ENCODE results near the gene TDRD1.

The TDRD1 gene, protein sequence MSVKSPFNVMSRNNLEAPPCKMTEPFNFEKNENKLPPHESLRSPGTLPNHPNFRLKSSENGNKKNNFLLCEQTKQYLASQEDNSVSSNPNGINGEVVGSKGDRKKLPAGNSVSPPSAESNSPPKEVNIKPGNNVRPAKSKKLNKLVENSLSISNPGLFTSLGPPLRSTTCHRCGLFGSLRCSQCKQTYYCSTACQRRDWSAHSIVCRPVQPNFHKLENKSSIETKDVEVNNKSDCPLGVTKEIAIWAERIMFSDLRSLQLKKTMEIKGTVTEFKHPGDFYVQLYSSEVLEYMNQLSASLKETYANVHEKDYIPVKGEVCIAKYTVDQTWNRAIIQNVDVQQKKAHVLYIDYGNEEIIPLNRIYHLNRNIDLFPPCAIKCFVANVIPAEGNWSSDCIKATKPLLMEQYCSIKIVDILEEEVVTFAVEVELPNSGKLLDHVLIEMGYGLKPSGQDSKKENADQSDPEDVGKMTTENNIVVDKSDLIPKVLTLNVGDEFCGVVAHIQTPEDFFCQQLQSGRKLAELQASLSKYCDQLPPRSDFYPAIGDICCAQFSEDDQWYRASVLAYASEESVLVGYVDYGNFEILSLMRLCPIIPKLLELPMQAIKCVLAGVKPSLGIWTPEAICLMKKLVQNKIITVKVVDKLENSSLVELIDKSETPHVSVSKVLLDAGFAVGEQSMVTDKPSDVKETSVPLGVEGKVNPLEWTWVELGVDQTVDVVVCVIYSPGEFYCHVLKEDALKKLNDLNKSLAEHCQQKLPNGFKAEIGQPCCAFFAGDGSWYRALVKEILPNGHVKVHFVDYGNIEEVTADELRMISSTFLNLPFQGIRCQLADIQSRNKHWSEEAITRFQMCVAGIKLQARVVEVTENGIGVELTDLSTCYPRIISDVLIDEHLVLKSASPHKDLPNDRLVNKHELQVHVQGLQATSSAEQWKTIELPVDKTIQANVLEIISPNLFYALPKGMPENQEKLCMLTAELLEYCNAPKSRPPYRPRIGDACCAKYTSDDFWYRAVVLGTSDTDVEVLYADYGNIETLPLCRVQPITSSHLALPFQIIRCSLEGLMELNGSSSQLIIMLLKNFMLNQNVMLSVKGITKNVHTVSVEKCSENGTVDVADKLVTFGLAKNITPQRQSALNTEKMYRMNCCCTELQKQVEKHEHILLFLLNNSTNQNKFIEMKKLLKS

DNA sequence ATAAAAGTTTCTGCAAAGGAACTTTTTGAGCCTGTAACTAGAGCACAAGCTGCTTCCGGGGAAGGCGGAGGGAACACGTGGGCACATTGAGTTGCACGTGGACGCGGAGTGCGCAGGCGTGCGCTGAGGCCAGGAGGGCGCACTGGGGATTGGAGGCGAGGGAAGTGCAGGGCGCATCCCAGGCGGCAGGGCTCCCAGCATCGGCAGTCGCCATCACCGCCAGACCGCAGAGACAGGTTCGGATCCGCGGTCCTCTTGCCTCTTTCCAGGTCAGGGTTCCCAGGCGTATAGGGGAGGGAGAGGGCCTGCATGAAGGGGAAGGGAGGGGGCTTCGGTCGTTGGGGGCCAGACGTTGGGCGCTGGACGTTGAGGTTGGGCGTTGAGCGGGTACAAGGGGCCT, at the start of gene TDRD1:
Gene TDRD1, plus strand, starts transcription at position 206 of the 400 bp plus-strand sequence. CDS start 8,479 bp downstream, outside the sequence.
- TF ChIP-seq GATA3 (IDR thresholded peaks at IDR 0.05; ENCODE audit: low read depth, low read length) (no peak), GATA2 (IDR thresholded peaks at IDR 0.05; ENCODE audit: low read depth, low read length) (no peak)

DNA sequence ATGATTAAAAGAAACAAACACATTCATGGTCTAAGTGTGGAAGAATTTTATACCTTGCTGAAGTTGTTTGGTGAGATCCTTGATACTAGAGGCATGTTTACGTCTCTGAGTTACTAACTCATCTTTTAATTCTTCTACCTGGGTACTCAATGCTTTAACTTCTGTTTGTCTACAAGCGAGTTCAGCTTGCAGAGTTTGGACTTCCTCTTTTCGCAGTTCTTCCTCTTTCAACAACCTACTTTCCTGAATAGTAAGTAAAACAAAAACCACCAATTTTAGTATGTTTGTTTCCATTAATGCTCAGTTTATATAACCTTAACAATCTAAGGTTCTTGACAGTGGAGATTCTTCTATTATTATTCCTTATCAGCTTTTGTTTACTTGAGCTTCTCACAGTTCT, 48.1 kb upstream of the TDRD1 start:
- TF ChIP-seq GATA2 (IDR thresholded peaks at IDR 0.05; ENCODE audit: low read depth, low read length) (no peak), GATA3 (IDR thresholded peaks at IDR 0.05; ENCODE audit: low read depth, low read length) (no peak)

DNA sequence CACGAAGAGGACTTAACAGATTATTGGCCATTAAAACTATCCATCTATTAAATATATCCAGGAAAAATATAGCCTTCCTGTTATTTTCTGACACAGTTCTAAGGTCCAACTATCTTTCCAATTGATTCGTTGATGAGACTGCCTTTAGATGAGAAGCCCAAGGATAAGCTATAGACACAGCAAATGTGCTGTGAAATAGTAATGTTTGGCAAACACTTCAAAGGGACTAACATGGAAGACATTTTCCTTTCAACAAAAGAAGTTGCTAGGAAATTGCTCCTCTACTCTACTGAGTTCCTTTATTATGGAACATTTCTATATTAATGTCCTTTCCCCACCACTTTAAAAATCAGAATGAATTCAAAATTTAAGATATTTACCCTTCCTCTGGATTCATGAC, 43.7 kb upstream of the TDRD1 start:
- TF ChIP-seq GATA3 (IDR thresholded peaks at IDR 0.05; ENCODE audit: low read depth, low read length) (no peak), GATA2 (IDR thresholded peaks at IDR 0.05; ENCODE audit: low read depth, low read length) (no peak)

DNA sequence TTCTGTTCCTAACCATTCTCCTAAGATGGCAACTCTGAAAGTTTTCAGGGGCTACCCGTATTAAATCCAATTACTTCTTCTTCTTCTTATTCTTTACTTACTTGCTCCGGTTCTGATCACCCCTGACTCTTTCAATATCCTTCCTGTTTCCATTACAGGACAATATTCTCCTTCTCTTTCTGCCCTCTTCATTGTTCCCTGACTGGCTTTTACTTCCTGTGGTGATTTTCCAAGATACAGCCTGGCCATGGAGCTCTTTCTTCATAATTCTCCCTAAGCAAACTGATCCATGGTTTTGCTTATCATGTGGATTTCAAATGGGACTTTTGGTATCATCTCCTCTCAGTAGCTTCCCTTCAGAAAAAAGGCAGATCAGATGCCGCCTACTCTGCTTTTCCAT, 40.6 kb upstream of the TDRD1 start:
- TF ChIP-seq GATA2 (IDR thresholded peaks at IDR 0.05; ENCODE audit: low read depth, low read length) (no peak), GATA3 (IDR thresholded peaks at IDR 0.05; ENCODE audit: low read depth, low read length) (no peak)

DNA sequence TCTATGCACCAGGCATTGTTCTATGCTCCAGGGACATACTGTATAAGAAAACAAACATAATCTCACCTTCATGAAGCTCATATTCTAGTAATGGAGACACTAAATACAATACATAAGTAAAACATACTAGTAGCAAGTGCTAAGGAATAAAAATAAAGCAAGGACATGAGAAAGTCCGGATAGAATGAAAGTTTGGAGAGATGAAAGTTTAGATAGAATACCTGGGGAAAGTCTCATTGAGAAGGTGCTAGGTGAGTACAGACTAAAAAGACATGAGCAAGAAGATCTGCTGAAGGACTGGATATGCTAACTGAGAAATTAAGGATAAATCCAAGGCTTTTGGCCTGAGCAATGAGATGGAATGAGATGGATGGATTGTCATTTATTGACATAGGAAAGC, 39.1 kb upstream of the TDRD1 start:
- no peak for TF ChIP-seq GATA3 (IDR thresholded peaks at IDR 0.05; ENCODE audit: low read depth, low read length)
- TF ChIP-seq GATA2 (IDR thresholded peaks at IDR 0.05; ENCODE audit: low read depth, low read length): no peak

DNA sequence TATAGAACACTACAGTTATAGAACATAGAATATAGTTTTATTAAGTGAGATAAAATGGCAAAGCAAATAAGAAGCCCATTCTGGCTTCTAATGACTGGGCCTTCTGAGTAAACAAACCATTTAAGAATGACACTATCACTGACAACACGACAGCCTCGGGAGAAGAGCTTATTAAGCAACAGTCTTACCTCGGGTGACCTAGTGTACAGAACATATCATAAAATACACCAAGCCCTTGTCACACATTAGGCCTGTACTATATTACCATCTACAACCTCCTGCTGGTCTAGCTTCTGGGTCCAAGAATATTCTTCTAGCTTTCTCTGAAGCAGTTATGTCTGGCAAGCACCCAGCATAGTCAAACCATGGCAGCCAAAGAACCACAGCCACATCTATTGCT, 37.1 kb upstream of the TDRD1 start:
- TF ChIP-seq GATA2 (IDR thresholded peaks at IDR 0.05; ENCODE audit: low read depth, low read length): no peak
- no peak for TF ChIP-seq GATA3 (IDR thresholded peaks at IDR 0.05; ENCODE audit: low read depth, low read length)

DNA sequence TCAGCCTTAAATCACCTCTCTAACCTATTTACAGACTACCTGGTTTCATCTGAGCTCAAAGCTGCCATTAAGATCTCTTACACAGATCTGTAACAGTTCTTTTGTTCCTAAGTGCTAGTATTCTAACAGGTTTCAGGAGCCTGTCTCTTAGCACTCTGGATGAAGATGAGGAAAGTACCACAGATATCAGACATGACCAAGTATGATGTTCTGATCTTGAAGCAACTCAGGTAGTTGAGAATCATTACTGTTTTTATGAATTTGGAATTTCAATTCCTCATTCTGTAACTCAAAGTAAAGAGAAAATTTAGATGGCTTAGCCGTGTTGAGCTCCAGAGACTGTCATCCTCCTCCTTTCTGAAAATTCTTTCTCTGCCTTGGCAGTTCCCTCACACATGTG, 36.0 kb upstream of the TDRD1 start:
- TF ChIP-seq GATA2 (IDR thresholded peaks at IDR 0.05; ENCODE audit: low read depth, low read length) (no peak), GATA3 (IDR thresholded peaks at IDR 0.05; ENCODE audit: low read depth, low read length) (no peak)

DNA sequence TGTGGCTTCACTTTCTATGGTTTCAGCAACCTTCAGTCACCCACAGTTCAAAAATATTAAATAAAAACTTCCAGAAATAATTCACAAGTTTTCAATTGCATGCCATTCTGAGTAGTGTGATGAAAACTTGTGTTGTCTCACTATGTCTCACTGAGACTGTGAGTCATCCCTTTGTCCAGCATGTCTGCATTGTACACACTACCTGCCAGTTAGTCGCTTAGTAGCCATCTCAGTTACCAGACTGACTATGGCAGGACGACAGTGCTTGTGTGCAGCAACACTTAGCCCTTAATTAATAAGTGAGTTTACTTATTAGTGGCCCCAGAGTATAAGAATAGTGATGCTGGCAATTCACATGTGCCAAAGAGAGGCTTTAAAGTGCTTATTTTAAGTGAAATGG, 27.7 kb upstream of the TDRD1 start:
- TF ChIP-seq GATA3 (IDR thresholded peaks at IDR 0.05; ENCODE audit: low read depth, low read length) (no peak), GATA2 (IDR thresholded peaks at IDR 0.05; ENCODE audit: low read depth, low read length) (no peak)

DNA sequence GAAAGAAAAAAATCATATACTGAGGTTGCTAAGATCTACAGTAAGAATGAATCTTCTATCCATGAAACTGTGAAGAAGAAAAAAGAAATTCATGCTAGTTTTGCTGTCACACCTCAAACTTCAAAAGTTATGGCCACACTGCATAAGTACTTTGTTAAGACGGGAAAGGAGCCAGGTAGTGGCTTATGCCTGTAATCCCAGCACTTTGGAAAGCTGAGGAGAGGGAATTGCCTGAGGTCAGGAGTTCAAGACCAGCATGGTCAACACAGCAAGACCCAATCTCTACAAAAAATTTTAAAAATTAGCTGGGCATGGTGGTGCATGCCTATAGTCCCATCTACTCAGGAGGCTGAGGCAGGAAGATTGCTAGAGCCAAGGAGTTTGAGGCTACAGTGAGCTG, 27.3 kb upstream of the TDRD1 start:
- no peak for TF ChIP-seq GATA2 (IDR thresholded peaks at IDR 0.05; ENCODE audit: low read depth, low read length)
- TF ChIP-seq GATA3 (IDR thresholded peaks at IDR 0.05; ENCODE audit: low read depth, low read length): no peak

DNA sequence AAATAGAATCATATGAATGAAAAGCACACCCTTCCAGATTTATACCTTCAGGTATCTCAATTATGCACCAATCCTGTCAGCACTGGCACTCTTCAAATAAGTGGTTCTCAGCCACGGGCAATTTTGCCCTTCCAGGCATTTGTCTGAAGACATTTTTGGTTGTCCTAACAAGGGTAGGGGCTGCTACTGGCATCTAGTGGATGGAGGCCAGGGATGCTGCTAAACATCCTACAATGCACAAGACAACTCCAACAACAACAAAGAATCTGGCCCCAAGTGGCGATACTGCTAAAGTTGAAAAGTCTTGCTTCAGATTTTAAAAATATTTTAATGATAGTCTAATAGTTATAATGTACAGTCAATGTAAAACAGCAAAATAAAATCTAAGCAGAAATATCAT, 21.2 kb upstream of the TDRD1 start:
- TF ChIP-seq GATA3 (IDR thresholded peaks at IDR 0.05; ENCODE audit: low read depth, low read length) (no peak), GATA2 (IDR thresholded peaks at IDR 0.05; ENCODE audit: low read depth, low read length) (no peak)

DNA sequence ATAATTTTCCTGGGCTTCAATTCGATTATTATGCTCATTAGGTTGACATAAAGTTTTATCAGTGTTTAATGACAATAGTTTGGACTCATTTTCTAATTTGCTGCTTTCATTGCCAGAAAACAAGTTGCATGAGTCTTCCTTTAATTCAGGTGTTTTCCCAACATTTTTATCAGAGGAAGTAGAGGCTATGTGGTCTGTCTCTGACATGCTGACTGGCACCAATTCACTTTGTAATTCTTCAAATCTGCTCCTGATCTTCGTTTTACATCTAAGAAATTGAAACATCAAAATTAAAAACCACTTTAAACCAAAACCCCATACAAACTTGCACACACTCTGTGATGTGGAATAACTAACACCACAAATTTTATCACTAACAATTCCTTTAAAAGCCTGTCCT, 16.1 kb upstream of the TDRD1 start:
- TF ChIP-seq GATA3 (IDR thresholded peaks at IDR 0.05; ENCODE audit: low read depth, low read length): no peak

DNA sequence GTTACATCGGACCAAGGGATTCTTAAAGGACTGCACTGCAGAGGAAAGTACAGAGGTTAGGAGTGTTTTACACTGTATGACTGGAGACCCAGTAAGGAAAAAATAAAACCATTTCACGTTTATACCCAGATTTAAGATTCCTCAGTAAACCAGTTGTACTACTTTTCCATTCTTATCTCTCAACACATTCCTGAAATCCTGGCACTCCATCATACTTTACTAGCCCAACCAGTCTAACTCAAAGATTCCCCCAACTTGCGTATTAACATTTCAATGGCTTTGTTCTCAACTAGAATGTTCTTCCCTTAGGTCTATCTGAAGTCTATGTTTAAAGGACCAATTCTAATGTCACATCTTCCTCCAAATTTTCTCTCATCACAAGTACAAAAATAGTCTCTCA, 13.1 kb upstream of the TDRD1 start:
- no peak for TF ChIP-seq GATA2 (IDR thresholded peaks at IDR 0.05; ENCODE audit: low read depth, low read length)

DNA sequence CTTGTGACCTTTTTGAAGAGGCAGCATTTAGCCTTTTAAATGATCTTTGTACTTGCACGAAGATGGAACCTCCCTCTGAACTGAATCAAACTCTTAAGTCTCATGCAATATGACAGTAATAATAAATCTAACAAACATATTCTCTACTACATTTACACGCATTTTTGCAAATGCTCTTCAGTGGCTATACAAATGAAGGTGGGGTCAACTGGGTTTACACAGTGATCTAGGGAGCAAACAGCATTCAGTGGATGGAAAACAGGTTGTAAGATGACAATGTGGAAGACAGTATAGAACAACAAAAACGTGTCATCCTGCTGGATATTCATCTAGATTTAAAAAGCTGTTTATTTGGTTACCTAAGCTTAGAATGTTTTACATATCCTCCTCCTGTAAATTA, 12.7 kb upstream of the TDRD1 start:
- TF ChIP-seq GATA2 (IDR thresholded peaks at IDR 0.05; ENCODE audit: low read depth, low read length) (no peak), GATA3 (IDR thresholded peaks at IDR 0.05; ENCODE audit: low read depth, low read length) (no peak)

DNA sequence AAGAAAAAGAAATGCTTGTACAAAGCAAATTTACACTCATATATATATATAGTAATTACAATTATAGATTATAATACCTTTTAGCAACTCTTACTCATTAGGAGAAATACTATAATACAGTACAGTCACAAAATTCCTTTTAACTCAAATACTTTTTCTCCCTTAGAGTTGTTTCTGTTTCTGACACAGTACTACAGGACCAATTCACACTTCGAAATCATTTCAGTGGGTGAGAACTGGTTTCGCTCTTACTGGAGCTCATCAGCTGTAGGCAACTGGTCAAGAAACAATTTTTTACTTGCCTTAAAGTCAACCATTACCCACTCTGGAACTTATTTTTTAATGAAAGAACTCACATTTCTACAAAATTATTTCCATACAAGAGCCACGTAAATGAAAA, 11.2 kb upstream of the TDRD1 start:
- TF ChIP-seq GATA2 (IDR thresholded peaks at IDR 0.05; ENCODE audit: low read depth, low read length): no peak
- TF ChIP-seq GATA3 (IDR thresholded peaks at IDR 0.05; ENCODE audit: low read depth, low read length): no peak

Data from SH-SY5Y (cell line).